HG03575 (cell line): ENCODE results near the gene PATL2.
"Not testable (repeated sequence)": the region's sequence is repeated elsewhere in the genome, so short reads cannot be mapped to it uniquely, and the experiment has no call there.

Source experiments
- ATAC-seq: cut with Tn5 transposase; IDR thresholded peaks from one replicate; pipeline ENCODE4 v1.9.1; 2021; ENCODE audit not compliant: unreplicated experiment, insufficient number of reproducible peaks, low FRiP score; ENCODE audit errors: extremely low read depth

Gene PATL2

GRCh38 chr15:44662478-44663409 is 48.4 kb downstream of the PATL2 start:
- peak; percentile 5 for ATAC-seq

- ATAC-seq = no peak
Observed at GRCh38 chr15:44661576-44661975, 49.5 kb downstream of the PATL2 start.

GRCh38 chr15:44659056-44659455 is 52.1 kb downstream of the PATL2 start:
- no peak for ATAC-seq

GRCh38 chr15:44657378-44657777 is 53.7 kb downstream of the PATL2 start:
- no peak for ATAC-seq

- ATAC-seq = no peak
Observed at GRCh38 chr15:44656913-44657312, 54.2 kb downstream of the PATL2 start.

- no peak for ATAC-seq
Observed at GRCh38 chr15:44656298-44656697, 54.8 kb downstream of the PATL2 start.

GRCh38 chr15:44654858-44655257 is 56.3 kb downstream of the PATL2 start:
- no peak for ATAC-seq

- no peak for ATAC-seq
Observed at GRCh38 chr15:44647637-44648036, 63.5 kb downstream of the PATL2 start.

- ATAC-seq = no peak
Observed at GRCh38 chr15:44647036-44647435, 64.1 kb downstream of the PATL2 start.

- no peak for ATAC-seq
Observed at GRCh38 chr15:44646460-44646859, 64.7 kb downstream of the PATL2 start.

- no peak for ATAC-seq
Observed at GRCh38 chr15:44641651-44642050, 69.5 kb downstream of the PATL2 start.

GRCh38 chr15:44636976-44637375 is 74.1 kb downstream of the PATL2 start:
- ATAC-seq = no peak

- ATAC-seq = no peak
Observed at GRCh38 chr15:44633603-44634002, 77.5 kb downstream of the PATL2 start.

- ATAC-seq = not testable (repeated sequence)
Observed at GRCh38 chr15:44625286-44625685, 85.8 kb downstream of the PATL2 start.

GRCh38 chr15:44623178-44623577 is 87.9 kb downstream of the PATL2 start:
- no peak for ATAC-seq

GRCh38 chr15:44620081-44620480 is 91.0 kb downstream of the PATL2 start:
- no peak for ATAC-seq

GRCh38 chr15:44616974-44617373 is 94.1 kb downstream of the PATL2 start:
- no peak for ATAC-seq
